ENCODE results near the gene APBA1.

The APBA1 gene

DNA sequence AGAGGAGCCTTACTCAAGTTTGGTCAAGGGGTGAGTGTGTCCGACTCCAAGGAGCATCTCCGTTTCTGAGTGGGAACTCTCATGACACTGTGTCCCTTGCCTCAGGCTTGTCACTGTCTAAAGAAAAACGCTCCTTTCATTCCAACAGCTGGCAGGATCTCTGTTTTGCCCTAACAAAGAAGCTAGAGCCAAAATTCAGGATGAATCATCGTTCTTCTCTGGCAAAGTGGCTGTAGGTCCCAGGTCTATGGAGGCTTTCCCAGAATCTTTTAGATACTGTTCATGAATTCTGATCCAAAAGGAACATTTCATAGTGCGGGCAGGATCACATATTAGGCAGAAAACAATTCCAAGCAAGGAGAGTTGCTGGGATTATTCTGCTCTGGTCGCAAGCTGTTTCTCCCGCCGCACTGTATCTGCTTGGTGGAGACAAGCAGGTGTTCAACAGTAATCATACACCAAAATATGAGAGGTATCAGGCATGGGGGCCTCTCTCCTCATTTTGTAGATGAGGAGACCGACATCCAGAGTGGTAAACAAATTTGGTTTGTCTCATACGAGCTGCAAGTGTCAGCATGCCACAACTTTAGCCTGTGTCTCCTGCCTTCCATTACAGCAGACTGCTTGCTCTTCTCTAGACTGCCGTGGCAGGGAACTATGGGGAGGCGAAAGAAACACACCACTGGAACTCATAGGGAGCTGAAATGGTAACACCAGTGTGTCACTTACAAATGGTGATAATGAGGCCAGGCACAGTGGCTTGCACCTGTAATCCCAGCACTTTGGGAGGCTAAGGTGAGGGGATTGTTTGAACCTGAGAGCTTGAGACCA is 274.6 kb downstream of the APBA1 start:
- no peak for DNase-seq (ENCODE audit: low read depth)

- no peak for DNase-seq (ENCODE audit: low read depth)
These were observed 275.4 kb downstream of the APBA1 start for GRCh38 chr9:69396759-69397158.

DNA sequence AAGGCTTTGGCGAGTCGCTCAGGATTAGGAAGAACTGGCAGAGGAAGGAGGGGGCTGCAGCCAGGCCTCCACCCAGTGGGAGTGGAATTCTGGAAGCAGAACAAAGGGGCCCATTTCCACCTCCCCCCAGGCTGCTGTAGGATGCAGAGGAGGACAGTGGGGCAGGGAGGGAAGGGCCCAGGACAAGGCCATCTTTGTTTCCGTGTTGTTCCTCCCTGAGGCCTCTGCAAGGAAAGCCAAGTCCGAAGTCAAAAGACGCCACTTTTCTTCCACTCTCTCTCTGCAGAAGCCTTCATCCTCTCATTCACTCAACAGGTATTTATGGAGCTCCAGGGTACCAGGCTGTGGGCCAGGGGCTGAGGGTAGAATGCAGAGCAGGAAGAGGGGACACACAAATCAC is 276.5 kb downstream of the APBA1 start:
- no peak for DNase-seq (ENCODE audit: low read depth)

GRCh38 chr9:69393425-69393824 is 278.7 kb downstream of the APBA1 start:
- DNase-seq (ENCODE audit: low read depth) = no peak

DNA sequence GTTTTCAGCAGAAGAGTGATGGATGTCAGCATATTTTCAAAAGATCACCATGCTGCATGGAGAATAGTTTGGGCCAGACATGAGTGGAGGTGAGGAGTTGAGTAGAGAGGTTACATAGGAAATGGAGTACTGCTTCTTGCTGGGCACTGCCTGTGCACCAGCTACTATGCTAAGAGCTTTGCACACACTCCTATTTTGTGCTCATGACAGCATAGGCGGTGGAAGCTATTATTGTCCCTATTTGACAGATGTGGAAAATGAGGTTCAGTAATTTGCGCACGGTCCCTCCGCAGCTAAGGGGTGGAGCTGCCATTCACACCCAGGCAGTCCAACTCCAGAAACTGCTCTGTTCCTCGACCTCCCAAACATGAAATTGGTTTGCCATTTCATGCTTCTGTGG is 279.3 kb downstream of the APBA1 start:
- DNase-seq (ENCODE audit: low read depth) = no peak

DNA sequence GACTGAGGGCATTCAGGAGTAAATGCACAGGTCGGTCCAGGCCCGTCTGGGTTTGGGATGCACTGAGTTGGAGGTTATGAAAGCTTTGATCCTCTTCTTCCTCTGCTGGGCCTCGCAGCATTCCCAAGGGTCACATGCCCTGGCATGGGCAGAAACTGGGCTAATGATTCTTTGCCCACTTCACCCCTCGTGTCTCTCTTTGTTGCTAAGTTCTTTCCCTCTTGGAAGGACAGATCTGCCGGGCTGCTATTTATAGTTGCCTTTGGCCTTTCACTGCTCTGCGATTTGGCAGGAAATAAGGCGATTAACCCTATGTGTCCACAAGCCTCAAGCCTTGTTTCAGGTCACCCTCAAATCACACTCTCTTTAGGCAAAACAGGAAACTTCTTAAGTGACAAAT is 280.2 kb downstream of the APBA1 start:
- no peak for DNase-seq (ENCODE audit: low read depth)

- no peak for DNase-seq (ENCODE audit: low read depth)
These were observed 280.7 kb downstream of the APBA1 start for GRCh38 chr9:69391487-69391886.

DNA sequence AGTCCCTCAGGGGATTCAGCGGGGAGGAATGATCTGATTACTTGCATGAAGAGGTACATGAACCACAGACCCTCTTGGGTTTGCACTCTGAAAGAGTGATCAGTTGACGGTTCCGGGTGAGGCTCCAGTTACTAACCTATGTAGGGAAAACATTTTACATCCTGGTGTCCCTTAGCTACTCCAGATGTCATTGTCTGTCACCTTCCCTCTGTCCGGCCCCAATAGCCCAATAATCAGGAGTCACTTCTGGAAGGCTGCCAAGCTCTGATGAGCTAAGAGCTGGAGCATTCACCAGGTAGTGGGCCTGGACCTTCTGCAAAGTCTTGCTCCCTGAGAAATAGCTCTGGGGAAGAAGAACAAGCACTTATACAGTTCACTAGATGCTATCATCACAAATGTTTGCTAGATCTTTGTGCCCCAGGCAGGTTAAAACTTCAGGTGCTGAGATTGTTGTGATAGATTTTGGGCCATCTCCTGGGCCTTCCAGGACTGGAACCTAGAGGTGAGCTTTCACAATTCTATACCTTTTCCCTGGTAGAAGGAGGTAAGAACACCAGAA is 282.7 kb downstream of the APBA1 start:
- DNase-seq (ENCODE audit: low read depth) = no peak

GRCh38 chr9:69388596-69388995 is 283.6 kb downstream of the APBA1 start:
- no peak for DNase-seq (ENCODE audit: low read depth)

DNA sequence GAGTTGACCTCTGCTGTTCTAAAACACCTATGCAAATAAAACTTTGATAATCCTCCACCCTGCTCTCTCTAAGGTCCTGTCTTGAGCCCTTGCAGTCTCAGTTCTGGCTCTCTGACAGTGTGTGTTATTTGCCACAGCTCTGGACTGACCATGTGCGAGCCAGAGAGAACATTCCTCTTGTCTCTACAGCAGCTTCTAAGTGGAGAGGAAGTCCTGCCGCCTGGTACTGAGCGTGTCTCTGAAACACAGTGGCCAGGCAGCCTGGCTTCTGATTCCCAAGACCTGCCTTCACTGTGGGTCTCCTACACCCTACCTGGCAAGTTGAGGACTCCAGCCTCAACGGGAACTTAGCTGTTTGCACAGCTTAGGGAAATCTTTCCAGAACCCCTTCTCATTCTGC is 285.5 kb downstream of the APBA1 start:
- no peak for DNase-seq (ENCODE audit: low read depth)

DNA sequence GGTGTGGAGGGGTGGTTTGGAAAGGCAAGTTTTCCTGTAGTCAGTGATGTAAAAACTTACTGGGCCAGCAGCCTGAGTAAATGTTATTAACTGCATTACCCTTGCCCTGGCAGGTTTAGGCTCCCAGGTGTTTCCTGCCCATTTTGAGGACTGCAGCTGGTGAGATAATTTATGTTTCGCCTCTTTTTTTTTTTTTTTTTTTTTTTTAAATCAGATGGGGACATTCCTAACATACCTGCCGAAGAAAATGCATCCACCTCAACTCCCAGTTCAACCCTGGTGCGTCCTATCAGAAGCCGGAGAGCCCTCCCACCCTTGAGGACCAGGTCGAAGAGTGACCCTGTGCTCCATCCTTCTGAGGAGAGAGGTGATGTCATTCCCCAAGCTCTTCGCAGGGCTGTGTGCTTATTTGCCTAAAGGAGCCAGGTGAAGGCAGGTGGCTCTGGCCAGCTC is 286.6 kb downstream of the APBA1 start:
- DNase-seq (ENCODE audit: low read depth) = no peak

- DNase-seq (ENCODE audit: low read depth) = no peak
These were observed 290.0 kb downstream of the APBA1 start for GRCh38 chr9:69382135-69382534.

- no peak for DNase-seq (ENCODE audit: low read depth)
These were observed 291.4 kb downstream of the APBA1 start for GRCh38 chr9:69380811-69381210.

- no peak for DNase-seq (ENCODE audit: low read depth)
These were observed 291.9 kb downstream of the APBA1 start for GRCh38 chr9:69380301-69380700.

GRCh38 chr9:69379270-69379982 is 292.7 kb downstream of the APBA1 start:
- no peak for DNase-seq (ENCODE audit: low read depth)

GRCh38 chr9:69377981-69378380 is 294.2 kb downstream of the APBA1 start:
- no peak for DNase-seq (ENCODE audit: low read depth)
